IMR-90 (cell line): Measurements from ENCODE around the gene TBCK.

Experiments
- MAZ ChIP-seq: IDR thresholded peaks from 2 replicates; pipeline ENCODE4 v1.6.1; 2012; ENCODE audit warnings: low read depth, mild to moderate bottlenecking, low read length, improper control_type of control experiment, moderate library complexity, borderline replicate concordance
- MXI1 ChIP-seq: IDR thresholded peaks from 2 replicates; pipeline ENCODE4 v1.6.1; 2012; ENCODE audit warnings: low read depth, mild to moderate bottlenecking, low read length, moderate library complexity, borderline replicate concordance
- POLR2A ChIP-seq: IDR thresholded peaks from 2 replicates; pipeline ENCODE4 v1.6.1; 2012; ENCODE audit warnings: mild to moderate bottlenecking, low read depth, low read length
- RAD21 ChIP-seq: IDR thresholded peaks from 2 replicates; pipeline ENCODE4 v1.6.1; 2012; ENCODE audit warnings: low read length, improper control_type of control experiment
- TF ChIP-seq, protein P1 (sequence below): conservative IDR thresholded peaks from 2 replicates; pipeline ENCODE4 v1.5.1; 2012; ENCODE audit warnings: mild to moderate bottlenecking, low read depth, low read length, improper control_type of control experiment
- TF ChIP-seq, protein P2 (sequence below): fragments of 150-350 bp; IDR thresholded peaks from 2 replicates; pipeline ENCODE4 v1.6.1; 2016; ENCODE audit warnings: low read depth, mild to moderate bottlenecking, low read length, moderate library complexity, borderline replicate concordance
- TF ChIP-seq, protein P3 (sequence below): fragments of 150-350 bp; IDR thresholded peaks from 2 replicates; pipeline ENCODE4 v1.6.1; 2017; ENCODE audit warnings: mild to moderate bottlenecking, antibody characterized with exemption, low read length, low read depth

DNA sequence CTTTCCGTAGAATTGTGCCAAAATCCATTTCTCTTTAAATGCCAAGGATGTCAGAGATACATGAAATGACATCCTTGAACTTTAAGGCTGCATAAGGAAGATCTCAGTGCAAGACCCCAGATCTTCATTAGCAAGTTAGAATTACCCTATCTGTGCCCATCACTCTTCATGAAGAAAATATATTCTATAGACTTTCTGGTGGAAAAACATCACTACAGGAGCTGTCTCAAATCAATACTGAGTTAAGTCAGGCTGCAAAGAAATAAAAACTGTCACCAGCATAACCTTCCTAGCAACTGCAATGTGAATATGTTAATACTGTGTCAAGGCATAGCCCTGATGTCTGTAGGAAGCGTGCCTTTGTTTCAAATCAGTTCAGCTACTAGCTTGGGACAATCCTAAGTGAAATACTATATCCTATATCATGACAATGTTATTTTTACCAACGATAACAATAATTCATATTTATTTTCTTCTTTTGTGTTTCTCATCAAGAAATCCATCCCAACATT, 173.3 kb downstream of the TBCK start:
- no peak for TF ChIP-seq MAZ
- TF ChIP-seq, protein P1, sequence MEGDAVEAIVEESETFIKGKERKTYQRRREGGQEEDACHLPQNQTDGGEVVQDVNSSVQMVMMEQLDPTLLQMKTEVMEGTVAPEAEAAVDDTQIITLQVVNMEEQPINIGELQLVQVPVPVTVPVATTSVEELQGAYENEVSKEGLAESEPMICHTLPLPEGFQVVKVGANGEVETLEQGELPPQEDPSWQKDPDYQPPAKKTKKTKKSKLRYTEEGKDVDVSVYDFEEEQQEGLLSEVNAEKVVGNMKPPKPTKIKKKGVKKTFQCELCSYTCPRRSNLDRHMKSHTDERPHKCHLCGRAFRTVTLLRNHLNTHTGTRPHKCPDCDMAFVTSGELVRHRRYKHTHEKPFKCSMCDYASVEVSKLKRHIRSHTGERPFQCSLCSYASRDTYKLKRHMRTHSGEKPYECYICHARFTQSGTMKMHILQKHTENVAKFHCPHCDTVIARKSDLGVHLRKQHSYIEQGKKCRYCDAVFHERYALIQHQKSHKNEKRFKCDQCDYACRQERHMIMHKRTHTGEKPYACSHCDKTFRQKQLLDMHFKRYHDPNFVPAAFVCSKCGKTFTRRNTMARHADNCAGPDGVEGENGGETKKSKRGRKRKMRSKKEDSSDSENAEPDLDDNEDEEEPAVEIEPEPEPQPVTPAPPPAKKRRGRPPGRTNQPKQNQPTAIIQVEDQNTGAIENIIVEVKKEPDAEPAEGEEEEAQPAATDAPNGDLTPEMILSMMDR, result no peak
- TF ChIP-seq MXI1, result no peak
- TF ChIP-seq, protein P2, sequence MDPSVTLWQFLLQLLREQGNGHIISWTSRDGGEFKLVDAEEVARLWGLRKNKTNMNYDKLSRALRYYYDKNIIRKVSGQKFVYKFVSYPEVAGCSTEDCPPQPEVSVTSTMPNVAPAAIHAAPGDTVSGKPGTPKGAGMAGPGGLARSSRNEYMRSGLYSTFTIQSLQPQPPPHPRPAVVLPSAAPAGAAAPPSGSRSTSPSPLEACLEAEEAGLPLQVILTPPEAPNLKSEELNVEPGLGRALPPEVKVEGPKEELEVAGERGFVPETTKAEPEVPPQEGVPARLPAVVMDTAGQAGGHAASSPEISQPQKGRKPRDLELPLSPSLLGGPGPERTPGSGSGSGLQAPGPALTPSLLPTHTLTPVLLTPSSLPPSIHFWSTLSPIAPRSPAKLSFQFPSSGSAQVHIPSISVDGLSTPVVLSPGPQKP, result no peak
- TF ChIP-seq RAD21, result no peak
- TF ChIP-seq POLR2A, result no peak
- TF ChIP-seq, protein P3, sequence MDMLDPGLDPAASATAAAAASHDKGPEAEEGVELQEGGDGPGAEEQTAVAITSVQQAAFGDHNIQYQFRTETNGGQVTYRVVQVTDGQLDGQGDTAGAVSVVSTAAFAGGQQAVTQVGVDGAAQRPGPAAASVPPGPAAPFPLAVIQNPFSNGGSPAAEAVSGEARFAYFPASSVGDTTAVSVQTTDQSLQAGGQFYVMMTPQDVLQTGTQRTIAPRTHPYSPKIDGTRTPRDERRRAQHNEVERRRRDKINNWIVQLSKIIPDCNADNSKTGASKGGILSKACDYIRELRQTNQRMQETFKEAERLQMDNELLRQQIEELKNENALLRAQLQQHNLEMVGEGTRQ, result no peak
